ENCODE measurements around the gene TTC13. TPM values are rescaled to one million over a fixed set of nuclear protein-coding genes. Genes with fewer than 3 reads are reported as not detected.

Gene TTC13
- total RNA-seq, 1 donor from 2014 or later, result 27.1 TPM

- Mint-ChIP-seq H3K9me3 (ENCODE audit: low read depth) (no peaks in the 10 kb centered on the region), H3K4me3 (ENCODE audit: unreplicated experiment) (no peak overlapping the region)
- TF ChIP-seq CTCF (IDR thresholded peaks at IDR 0.05), result no peak
Observed at GRCh38 chr1:230916587-230917283, 61.9 kb downstream of the TTC13 start.

GRCh38 chr1:230915078-230915477, 63.6 kb downstream of the TTC13 start:
- Mint-ChIP-seq H3K4me1 (ENCODE audit: low read depth) (peaks cover 37% of the 10 kb centered on the region), H3K36me3 (ENCODE audit: low read depth) (peaks cover 29% of the 10 kb centered on the region), H3K27me3 (ENCODE audit: low read depth) (no peaks in the 10 kb centered on the region), H3K27ac (ENCODE audit: unreplicated experiment) (no peak overlapping the region), H3K4me3 (ENCODE audit: unreplicated experiment) (no peak overlapping the region), H3K9me3 (ENCODE audit: low read depth) (no peaks in the 10 kb centered on the region)
- TF ChIP-seq CTCF (IDR thresholded peaks at IDR 0.05), result no peak
- DNase-seq (ENCODE audit: low spot score), result no peak

More at GRCh38 chr1:230916587-230917283, 61.9 kb downstream of the TTC13 start:
- no peak for DNase-seq (ENCODE audit: low spot score)
- peaks cover 30% of the 10 kb centered on the region for H3K36me3 Mint-ChIP-seq (ENCODE audit: low read depth)
- no peak overlapping the region for H3K27ac Mint-ChIP-seq (ENCODE audit: unreplicated experiment)
- peaks cover 26% of the 10 kb centered on the region for H3K4me1 Mint-ChIP-seq (ENCODE audit: low read depth)
- no peaks in the 10 kb centered on the region for H3K27me3 Mint-ChIP-seq (ENCODE audit: low read depth)

GRCh38 chr1:230913496-230913895, 65.2 kb downstream of the TTC13 start:
- peaks cover 27% of the 10 kb centered on the region for H3K36me3 Mint-ChIP-seq (ENCODE audit: low read depth)
- no peak for TF ChIP-seq CTCF (IDR thresholded peaks at IDR 0.05)
- no peak overlapping the region for H3K4me3 Mint-ChIP-seq (ENCODE audit: unreplicated experiment)
- no peak for DNase-seq (ENCODE audit: low spot score)
- H3K4me1 Mint-ChIP-seq (ENCODE audit: low read depth), result peaks cover 37% of the 10 kb centered on the region
- no peaks in the 10 kb centered on the region for H3K27me3 Mint-ChIP-seq (ENCODE audit: low read depth)
- peak overlapping the region; percentile 5 for H3K27ac Mint-ChIP-seq (ENCODE audit: unreplicated experiment)
- no peaks in the 10 kb centered on the region for H3K9me3 Mint-ChIP-seq (ENCODE audit: low read depth)

GRCh38 chr1:230910755-230911117, 67.9 kb downstream of the TTC13 start:
- Mint-ChIP-seq H3K4me1 (ENCODE audit: low read depth) (peaks cover 30% of the 10 kb centered on the region), H3K36me3 (ENCODE audit: low read depth) (peaks cover 38% of the 10 kb centered on the region), H3K9me3 (ENCODE audit: low read depth) (no peaks in the 10 kb centered on the region), H3K27me3 (ENCODE audit: low read depth) (no peaks in the 10 kb centered on the region), H3K27ac (ENCODE audit: unreplicated experiment) (no peak overlapping the region), H3K4me3 (ENCODE audit: unreplicated experiment) (no peak overlapping the region)
- no peak for TF ChIP-seq CTCF (IDR thresholded peaks at IDR 0.05)
- DNase-seq (ENCODE audit: low spot score), result no peak

GRCh38 chr1:230909974-230910754, 68.5 kb downstream of the TTC13 start:
- Mint-ChIP-seq H3K9me3 (ENCODE audit: low read depth) (no peaks in the 10 kb centered on the region), H3K4me3 (ENCODE audit: unreplicated experiment) (no peak overlapping the region), H3K36me3 (ENCODE audit: low read depth) (peaks cover 38% of the 10 kb centered on the region), H3K27ac (ENCODE audit: unreplicated experiment) (peak overlapping the region; percentile 2), H3K4me1 (ENCODE audit: low read depth) (peaks cover 31% of the 10 kb centered on the region), H3K27me3 (ENCODE audit: low read depth) (no peaks in the 10 kb centered on the region)
- DNase-seq (ENCODE audit: low spot score), result no peak
- no peak for TF ChIP-seq CTCF (IDR thresholded peaks at IDR 0.05)

All from chondrocyte (in vitro differentiated cells).